OCI-LY3 (cell line): ENCODE results near the gene ASF1B.

Experiments
- EZH2phosphoT487 ChIP-seq: fragments of 200-600 bp; shearing (Covaris generic); IDR thresholded peaks from 2 replicates; pipeline ENCODE4 v1.6.1; 2018; ENCODE audit warnings: antibody characterized with exemption, mixed run types, low read depth
- TF ChIP-seq, protein P1 (sequence below): fragments of 200-600, 300-600 bp; sonication (generic); IDR thresholded peaks from 2 replicates; pipeline ENCODE4 v1.5.1; 2014; ENCODE audit warnings: antibody characterized with exemption, low read length, low read depth

DNA sequence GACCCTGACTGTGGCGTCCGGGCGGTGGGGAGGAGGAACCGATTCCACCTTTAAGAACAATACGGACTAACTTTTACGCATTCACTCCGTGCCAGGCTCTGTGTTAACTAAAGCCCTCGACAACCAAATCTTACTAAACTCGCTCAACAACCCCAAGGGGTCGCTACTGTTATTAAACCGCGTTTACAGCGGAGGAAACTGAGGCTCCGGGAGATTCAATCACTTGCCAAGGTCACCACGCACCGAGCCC, 47.1 kb downstream of the ASF1B start:
- TF ChIP-seq, protein P1, sequence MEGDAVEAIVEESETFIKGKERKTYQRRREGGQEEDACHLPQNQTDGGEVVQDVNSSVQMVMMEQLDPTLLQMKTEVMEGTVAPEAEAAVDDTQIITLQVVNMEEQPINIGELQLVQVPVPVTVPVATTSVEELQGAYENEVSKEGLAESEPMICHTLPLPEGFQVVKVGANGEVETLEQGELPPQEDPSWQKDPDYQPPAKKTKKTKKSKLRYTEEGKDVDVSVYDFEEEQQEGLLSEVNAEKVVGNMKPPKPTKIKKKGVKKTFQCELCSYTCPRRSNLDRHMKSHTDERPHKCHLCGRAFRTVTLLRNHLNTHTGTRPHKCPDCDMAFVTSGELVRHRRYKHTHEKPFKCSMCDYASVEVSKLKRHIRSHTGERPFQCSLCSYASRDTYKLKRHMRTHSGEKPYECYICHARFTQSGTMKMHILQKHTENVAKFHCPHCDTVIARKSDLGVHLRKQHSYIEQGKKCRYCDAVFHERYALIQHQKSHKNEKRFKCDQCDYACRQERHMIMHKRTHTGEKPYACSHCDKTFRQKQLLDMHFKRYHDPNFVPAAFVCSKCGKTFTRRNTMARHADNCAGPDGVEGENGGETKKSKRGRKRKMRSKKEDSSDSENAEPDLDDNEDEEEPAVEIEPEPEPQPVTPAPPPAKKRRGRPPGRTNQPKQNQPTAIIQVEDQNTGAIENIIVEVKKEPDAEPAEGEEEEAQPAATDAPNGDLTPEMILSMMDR, result peak; percentile 32; the same call in 1 of the 2 replicates
- no peak for TF ChIP-seq EZH2phosphoT487
